OCI-M2 (cell line): Measurements from ENCODE around the gene MLYCD.

ENCODE experiments used
- DNase-seq: peaks from one replicate; lab custom pipeline; 2025; ENCODE audit not compliant: unreplicated experiment; lab: John Stamatoyannopoulos, UW

MLYCD gene

GRCh38 chr16:83899272-83899897, 470 bp downstream of the MLYCD start:
- no peak for DNase-seq

DNA sequence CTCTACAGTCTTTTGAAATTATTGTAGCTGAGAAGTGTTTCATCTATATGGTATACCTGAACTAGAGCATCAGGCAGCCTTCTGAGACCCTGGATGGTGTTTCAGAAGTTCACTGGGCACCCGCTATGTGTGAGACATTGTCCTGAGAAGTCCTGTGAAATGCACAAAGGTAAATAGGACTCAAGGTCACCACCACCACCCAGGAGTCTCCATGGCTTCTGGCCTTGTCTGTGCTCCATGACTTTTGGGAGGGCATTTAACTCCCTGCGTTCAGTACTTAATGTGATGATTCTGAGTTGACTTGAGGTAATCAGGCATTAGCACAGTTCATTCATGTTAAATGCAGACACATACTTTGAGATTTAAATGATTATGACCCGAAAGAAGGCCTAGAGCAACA, 1.1 kb downstream of the MLYCD start:
- DNase-seq, result no peak

GRCh38 chr16:83900571-83900970, 1.7 kb downstream of the MLYCD start:
- DNase-seq, result no peak

GRCh38 chr16:83901101-83901500, 2.2 kb downstream of the MLYCD start:
- no peak for DNase-seq

DNA sequence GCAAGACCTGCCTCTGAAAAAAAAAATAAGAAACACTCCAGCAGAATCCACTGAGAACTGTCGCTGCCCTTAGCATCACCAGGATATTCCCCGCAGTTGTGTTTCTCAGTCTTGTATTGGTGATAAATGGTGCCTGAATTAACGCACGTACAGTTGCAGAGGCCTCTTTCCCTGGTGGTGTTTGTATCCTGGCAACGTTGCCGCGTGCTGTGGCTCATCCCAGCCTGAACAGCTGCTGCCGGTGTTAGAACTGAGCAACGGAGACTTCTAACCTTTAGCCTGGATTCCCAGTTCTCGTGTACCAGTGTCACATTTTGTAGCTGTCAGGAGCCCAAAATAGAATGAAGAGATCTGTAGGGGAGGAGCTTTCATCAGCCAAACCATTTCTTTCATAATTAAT, 4.8 kb downstream of the MLYCD start:
- DNase-seq, result no peak

DNA sequence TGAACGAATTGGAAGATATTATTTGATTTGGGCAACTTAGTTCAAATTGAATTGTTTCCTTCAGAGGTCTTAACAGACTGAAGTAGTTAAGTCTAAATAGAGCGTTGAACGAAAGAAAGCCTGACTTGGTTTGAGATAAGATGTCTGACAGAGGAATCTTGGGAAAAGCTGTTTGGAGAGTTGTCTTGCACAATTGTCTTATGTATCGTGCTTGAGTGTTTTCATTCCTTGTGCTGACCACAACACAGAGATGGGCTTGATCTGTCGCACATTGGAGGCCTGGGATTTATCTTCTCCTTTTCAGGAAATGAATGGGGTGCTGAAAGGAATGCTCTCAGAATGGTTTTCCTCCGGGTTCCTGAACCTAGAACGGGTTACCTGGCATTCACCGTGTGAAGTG, 7.8 kb downstream of the MLYCD start:
- no peak for DNase-seq

DNA sequence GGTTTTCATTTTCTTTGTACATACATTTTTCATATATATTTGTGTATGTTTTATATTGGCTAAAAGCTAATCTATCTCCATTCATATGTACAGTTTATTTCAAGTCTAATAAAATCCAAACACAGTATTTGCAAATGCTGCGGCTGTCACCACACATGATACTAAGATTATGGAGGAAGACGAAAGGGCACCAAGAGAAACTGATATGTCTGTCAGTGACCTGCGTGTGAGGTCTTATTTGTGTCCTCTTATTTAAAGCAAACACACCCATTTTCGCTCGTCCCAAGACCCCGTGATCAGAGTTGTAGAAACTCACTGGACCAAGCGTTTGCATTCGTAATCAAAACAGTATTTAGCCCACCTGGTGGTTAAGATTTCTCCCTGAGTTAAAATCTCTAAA, 8.2 kb downstream of the MLYCD start:
- no peak for DNase-seq

DNA sequence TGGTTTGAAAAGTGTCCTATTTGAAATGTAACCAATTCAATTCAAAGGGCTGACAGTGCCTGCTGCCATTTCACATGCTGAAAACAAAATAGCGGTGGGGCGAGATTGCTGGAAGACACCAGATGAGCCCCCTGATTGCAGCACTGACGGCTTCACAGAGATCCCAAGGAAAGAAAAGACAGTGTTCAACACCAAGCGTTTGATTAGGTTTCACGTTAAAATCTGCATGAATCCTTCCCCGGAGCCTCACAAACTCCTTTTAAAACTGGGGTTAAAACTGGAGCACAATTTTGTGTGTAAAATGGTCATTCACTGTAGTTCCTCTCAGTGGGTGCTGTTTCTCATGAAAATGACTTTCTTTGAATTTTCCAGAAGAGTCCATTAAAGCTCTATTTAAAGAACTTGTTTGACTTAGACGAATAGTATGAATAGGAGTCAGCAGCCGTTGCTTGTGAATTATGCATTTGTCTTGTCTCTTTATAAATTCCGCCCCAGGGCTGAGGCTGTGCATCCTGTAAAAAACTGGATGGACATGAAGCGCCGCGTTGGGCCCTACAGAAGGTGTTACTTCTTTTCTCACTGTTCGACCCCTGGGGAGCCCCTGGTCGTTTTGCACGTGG, 8.8 kb downstream of the MLYCD start:
- DNase-seq, result no peak

DNA sequence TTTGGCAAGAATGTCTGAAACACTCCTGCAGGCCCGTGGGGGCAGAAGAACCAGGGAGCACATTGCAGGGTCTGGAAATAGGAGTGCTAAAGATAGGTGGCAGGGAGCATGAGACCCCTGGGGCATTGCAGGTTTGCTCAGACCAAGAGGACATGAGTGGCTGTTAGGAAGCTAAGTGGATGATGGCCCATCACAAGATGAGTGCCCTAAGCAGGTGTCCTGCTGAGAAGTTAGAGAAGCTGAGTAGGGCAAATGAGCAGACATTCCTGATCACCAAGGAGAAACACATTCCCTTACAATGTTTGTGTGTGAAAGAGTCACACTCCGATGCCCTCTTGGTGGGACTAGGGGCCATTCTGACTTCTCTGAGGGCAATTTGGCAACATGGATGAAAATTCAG, 9.9 kb downstream of the MLYCD start:
- DNase-seq, result no peak

GRCh38 chr16:83911290-83911689, 12.4 kb downstream of the MLYCD start:
- no peak for DNase-seq

- DNase-seq, result no peak
Measured at GRCh38 chr16:83912519-83913244, 13.8 kb downstream of the MLYCD start.

DNA sequence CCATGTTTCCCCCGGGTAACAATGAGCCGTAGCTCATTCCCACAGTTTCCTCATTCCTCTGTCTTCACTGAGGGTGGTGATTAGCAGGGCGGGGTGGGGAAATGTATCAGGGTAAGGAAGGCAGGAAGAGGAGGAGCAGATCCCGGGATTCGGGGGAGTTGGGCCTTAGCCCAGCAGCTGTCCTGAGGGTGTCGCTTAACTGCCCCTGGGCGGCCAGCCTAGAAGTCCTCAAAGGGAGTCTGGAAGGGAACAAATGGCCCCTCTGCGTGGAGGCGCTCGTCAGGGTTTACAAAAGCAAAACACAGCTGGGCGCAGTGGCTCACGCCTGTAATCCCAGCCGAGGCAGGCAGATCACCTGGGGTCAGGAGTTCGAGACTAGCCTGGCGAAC, 14.3 kb downstream of the MLYCD start:
- no peak for DNase-seq

DNA sequence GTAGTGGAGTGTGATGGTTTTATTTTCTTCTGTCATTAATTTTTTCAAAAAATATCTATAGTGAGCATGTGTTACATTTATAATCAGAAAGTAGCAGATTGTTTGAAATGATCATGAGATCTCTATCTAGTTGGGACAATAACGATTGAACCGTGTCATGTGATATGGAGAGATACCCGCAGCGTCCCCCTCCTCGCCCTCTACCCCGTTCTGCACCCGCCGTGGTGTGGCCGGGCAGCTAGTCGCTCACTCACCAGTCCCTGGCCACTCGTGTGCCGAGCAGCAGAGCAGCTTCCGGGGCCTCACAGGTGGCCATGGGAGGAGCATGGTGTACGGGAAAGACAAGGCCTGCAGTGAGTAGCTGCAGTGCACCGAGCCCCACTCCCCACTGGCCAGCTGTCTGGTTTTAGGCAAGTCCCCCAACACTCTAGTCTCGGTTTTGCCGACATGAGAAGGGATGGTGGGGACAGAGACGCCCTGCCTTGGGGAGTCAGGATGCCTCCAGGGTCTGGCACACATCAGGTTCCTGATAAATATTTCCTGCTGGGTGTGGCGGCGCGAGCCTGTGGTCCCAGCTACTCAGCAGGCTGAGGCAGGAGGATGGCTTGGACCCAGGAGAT, 15.3 kb downstream of the MLYCD start:
- no peak for DNase-seq

GRCh38 chr16:83915081-83915480, 16.2 kb downstream of the MLYCD start:
- no peak for DNase-seq

DNA sequence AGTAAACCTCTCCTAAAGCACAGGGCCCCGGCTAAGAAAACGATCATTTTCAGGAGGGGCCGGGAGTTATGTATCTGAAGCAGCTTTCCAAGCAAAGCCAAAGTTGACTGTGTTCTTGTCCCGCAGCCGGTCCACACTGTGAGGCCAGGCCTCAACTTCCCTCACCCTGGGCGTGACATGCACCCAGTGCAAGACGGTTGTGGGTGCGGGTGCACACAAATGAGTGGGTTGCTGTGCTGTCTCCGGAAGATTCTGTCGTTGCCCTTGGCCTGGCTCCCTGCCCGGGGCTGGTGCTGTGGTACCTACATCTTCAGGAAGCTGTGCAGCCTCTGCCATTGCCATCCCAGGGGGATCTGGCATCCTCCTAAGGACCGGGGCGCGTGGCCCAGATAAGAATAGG, 16.6 kb downstream of the MLYCD start:
- DNase-seq, result no peak

GRCh38 chr16:83917152-83918120, 18.5 kb downstream of the MLYCD start:
- no peak for DNase-seq

GRCh38 chr16:83920894-83921491, 22.1 kb downstream of the MLYCD start:
- DNase-seq, result no peak

DNA sequence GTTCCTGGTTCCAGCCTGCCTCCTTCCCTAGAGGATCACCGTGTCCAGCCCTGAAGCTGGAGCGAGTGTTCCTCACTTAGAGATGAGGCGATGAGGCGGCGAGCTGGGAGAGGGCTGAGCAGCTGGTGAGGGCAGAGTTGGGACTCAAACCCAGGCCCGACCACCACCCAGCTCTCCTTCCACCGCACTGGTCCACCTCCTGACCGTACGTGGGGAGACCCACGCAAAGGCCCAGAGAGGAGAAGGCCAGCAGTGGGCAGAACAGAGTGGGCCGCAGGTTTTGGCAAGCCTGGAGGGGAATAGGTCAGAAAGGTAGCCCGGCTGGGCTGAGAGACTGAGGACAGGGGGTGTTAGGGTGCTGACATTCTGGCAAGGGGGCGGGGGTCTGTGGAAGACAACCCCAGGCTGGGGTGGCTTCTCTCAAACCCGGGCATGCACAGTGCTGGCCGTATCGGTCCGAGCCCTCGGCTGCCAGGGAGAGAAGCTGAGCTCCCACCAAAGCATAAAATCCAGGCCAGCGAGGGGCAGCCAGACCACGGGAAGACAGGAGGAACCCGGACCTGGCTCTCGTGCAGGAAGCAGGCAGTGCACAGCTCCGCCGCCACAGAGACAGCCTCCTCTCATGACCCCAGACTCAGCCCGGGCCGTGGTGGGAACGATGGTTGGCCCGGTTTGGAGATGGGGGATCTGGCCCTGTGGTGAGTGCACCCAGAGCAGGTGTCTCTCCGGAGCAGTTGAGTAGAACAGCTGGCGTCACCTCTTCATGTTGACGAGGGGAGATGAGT, 24.9 kb downstream of the MLYCD start:
- DNase-seq, result no peak

DNA sequence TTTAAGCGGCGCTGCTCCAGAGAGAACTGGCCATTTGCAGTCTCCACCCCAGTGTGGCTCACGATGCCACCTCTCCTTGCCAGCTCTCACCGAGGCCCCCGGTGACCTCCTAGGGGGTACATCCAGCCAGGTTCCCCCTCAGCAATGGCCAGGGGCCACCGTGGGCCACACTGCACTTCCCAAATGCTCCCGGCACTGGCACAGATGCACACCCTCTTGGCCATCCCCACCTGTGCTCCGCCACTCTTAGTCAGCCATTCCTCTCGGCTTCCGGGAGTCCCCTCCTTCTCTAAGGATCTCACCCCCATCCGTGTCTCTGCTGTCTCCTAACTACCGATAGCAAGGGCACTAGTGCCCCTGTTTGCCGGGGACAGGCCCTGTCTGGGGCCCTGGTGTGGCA, 25.8 kb downstream of the MLYCD start:
- DNase-seq, result no peak
